Subcutaneous abdominal adipose tissue (tissue), 5 donors: ENCODE data around the gene C2orf72.
"Not testable (repeated sequence)": the region's sequence is repeated elsewhere in the genome, so short reads cannot be mapped to it uniquely, and the experiment has no call there.

Experiments
- H3K27ac ChIP-seq: one replicate; pipeline ENCODE4 v1.7.0; 2013; ENCODE audit warnings: low read depth, mild to moderate bottlenecking, inconsistent platforms, low read length, moderate library complexity
- H3K27me3 ChIP-seq, 5 donors: one replicate each; pipeline ENCODE4 v1.7.0; 2013; ENCODE audit warnings: low read length in 5 of 5, inconsistent platforms in 1 of 5; ENCODE audit not compliant: control insufficient read depth in 5 of 5, insufficient read depth in 4 of 5
- H3K36me3 ChIP-seq, 5 donors: one replicate each; pipeline ENCODE4 v1.7.0; 2013; ENCODE audit warnings: low read length in 5 of 5; ENCODE audit not compliant: control insufficient read depth in 5 of 5, insufficient read depth in 5 of 5
- H3K4me1 ChIP-seq, 5 donors: one replicate each; pipeline ENCODE4 v1.7.0; 2013; ENCODE audit warnings: low read length in 5 of 5, mild to moderate bottlenecking in 3 of 5, moderate library complexity in 1 of 5; ENCODE audit not compliant: control insufficient read depth in 5 of 5, insufficient read depth in 5 of 5
- H3K4me3 ChIP-seq, 5 donors: one replicate each; pipeline ENCODE4 v1.7.0; 2013; ENCODE audit warnings: low read length in 5 of 5, low read depth in 1 of 5
- H3K9ac ChIP-seq, 5 donors: one replicate each; pipeline ENCODE4 v1.7.0; 2013; ENCODE audit warnings: low read length in 5 of 5, mild to moderate bottlenecking in 4 of 5, moderate library complexity in 3 of 5
- H3K9me3 ChIP-seq, 5 donors: one replicate each; pipeline ENCODE4 v1.7.0; 2013; ENCODE audit warnings: low read length in 5 of 5; ENCODE audit not compliant: control insufficient read depth in 5 of 5
- donor health status: healthy.
- donor health status: healthy.
- donor health status: healthy.
- donor health status: healthy.
- donor health status: healthy.

Gene C2orf72

DNA sequence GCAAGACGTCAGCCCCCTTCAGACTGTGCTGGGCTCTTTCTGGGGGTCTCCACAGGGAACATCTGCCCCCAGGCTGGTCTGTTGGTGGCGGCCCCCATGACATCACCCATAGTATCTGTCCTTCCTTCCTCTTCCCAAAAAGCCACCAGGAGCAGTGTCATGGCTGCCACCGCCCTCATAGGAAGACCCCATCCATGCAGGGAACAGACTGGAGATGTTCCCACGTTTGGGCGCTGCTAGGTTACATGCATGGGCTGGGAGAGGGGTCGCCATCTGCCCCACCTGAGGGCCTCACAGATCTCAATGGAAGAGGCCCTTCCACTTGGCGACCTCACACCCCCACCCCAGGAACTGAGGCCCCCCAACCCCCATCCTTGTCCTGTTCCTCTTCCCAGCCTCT is 36.3 kb upstream of the C2orf72 start:
- peaks cover 0 to 4% (median 2%) of the 10 kb centered on the region in 5 donors for H3K9me3 ChIP-seq
- peaks cover 9 to 20% (median 15%) of the 10 kb centered on the region in 5 donors for H3K27me3 ChIP-seq
- no peaks in the 10 kb centered on the region for H3K36me3 ChIP-seq
- H3K9ac ChIP-seq: no peak overlapping the region
- H3K27ac ChIP-seq: no peak overlapping the region
- peaks cover 0 to 4% (median 0%) of the 10 kb centered on the region in 5 donors for H3K4me1 ChIP-seq
- no peak overlapping the region for H3K4me3 ChIP-seq

DNA sequence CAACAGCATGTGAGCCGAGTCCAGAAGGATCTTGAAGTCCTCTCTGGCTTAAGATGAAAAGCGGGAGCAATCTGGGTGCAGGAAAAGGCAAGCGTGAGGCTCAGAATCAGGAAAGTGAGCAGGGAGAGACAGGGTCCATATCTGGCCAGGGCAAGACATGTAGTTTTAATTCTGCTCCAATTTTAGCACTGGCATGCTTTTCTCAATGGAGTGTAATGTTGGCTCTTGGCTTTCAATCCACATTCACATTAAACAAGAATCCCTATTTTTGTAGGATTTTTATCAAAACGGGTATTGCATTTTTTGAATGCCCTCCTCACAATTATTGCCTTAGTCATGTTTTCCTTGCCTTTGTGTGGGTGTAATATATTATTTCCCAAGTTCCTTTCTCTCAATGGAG is 35.4 kb upstream of the C2orf72 start:
- Histone ChIP-seq H3K36me3 (no peaks in the 10 kb centered on the region), H3K4me1 (peaks cover 0 to 4% (median 0%) of the 10 kb centered on the region in 5 donors), H3K4me3 (no peak overlapping the region), H3K27me3 (peaks cover 9 to 19% (median 15%) of the 10 kb centered on the region in 5 donors), H3K9ac (no peak overlapping the region), H3K27ac (no peak overlapping the region), H3K9me3 (peaks cover 0 to 4% (median 2%) of the 10 kb centered on the region in 5 donors)

DNA sequence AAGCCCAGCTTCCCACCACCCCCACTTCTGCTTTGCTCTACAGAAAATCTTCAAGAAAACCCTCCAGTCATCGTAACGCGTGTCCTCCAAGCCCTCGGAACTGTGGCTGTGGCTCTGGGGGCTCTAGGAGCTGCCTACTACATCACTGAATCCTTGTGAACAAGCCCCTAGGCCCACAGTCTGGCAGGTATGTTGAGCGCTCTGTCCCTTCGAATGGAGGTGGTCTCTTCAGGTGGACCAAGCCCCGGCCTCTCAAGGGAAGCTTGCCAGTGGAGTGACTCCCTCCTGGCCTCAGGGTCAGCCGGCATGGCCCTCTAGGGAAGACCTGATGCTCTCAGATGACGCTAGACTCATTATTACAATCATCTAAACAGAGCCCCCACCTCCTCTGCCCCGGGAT is 34.7 kb upstream of the C2orf72 start:
- Histone ChIP-seq H3K9ac (no peak overlapping the region), H3K27ac (no peak overlapping the region), H3K36me3 (no peaks in the 10 kb centered on the region), H3K27me3 (peaks cover 9 to 19% (median 18%) of the 10 kb centered on the region in 5 donors), H3K4me1 (peaks cover 0 to 4% (median 0%) of the 10 kb centered on the region in 5 donors), H3K9me3 (peaks cover 0 to 4% (median 2%) of the 10 kb centered on the region in 5 donors), H3K4me3 (no peak overlapping the region)

DNA sequence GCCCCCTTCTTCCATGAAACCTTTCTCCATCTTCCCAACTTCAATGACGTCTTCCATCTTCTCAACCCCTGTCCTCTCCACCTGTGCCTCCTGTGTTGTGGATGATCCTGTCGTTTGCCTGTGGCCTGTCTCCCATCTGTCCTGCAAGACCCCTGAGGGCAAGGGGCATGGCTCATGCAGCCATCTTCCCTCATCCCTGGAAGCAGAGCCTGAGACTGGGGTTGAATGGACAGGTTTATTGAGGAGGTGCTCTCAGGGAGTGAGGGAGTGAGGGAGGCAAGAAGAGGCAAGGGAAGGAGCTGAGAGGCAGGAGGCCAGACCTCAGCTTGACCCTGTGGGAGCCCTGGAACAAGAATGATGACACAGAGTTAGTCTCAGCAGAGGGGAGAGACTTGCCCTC is 34.1 kb upstream of the C2orf72 start:
- H3K27me3 ChIP-seq: peaks cover 9 to 22% (median 21%) of the 10 kb centered on the region in 5 donors

DNA sequence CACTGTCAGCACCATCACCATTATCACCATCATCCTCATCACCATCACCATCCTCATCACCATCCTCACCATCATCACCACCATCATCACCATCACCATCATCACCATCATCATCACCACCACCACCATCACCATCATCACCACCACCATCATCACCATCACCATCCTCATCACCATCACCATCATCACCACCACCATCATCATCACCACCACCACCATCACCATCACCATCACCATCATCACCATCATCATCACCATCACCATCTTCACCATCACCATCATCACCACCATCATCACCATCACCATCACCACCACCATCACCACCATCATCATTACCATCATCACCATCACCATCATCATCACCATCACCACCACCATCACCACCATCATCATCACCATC is 32.4 kb upstream of the C2orf72 start:
- not testable (repeated sequence) for H3K9ac ChIP-seq, H3K4me1 ChIP-seq, H3K9me3 ChIP-seq

More for the DNA sequence above, 34.1 kb upstream of the C2orf72 start:
- H3K4me3 ChIP-seq: no peak overlapping the region
- H3K4me1 ChIP-seq: peaks cover 0 to 4% (median 0%) of the 10 kb centered on the region in 5 donors
- no peaks in the 10 kb centered on the region for H3K36me3 ChIP-seq
- peaks cover 0 to 4% (median 2%) of the 10 kb centered on the region in 5 donors for H3K9me3 ChIP-seq
- H3K27ac ChIP-seq: no peak overlapping the region
- no peak overlapping the region for H3K9ac ChIP-seq

DNA sequence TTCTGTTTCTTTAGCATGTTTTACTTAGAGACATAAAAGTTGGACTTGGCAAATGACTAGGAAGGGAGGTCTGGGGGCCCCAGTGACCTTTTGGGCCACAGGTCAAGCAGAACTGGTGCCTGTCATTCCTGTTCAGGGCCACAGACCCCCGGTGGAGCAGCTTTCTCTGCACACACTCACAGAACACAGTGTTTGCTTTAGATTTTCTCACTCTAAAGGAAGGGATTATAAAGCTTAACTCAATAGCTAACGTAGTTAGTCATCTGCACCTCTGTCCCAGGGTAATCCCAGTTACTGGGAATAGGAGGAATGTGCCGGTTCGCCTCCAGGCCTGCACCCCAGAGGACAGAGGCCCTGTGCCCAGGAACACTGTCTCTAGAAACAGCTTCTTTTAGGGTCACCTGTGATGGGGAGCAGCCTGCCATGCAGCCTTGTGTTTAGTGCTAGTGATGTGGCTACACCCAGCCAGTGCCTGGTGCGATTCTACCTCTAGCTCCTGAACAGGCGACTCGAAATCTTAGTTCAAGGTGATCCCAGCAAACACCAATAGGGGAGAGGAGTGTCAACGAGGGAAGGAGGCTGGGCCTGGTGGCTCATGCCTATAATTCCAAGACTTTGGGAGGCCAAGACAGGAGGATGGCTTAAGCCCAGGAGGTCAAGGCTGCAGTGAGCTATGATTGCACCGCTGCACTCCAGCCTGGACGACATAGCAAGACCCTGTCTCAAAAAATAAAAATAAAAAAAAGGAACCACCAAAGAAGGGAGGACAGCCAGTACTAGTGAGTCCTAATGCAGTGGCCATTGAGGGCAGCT is 29.8 kb upstream of the C2orf72 start:
- Histone ChIP-seq H3K27ac (no peak overlapping the region), H3K9me3 (peaks cover 0 to 2% (median 0%) of the 10 kb centered on the region in 5 donors), H3K4me1 (no peaks in the 10 kb centered on the region), H3K9ac (no peak overlapping the region), H3K4me3 (no peak overlapping the region), H3K27me3 (peaks cover 5 to 24% (median 15%) of the 10 kb centered on the region in 5 donors), H3K36me3 (no peaks in the 10 kb centered on the region)

More for the DNA sequence above, 32.4 kb upstream of the C2orf72 start:
- peaks cover 9 to 28% (median 23%) of the 10 kb centered on the region in 5 donors for H3K27me3 ChIP-seq
- H3K4me3 ChIP-seq, H3K27ac ChIP-seq, H3K36me3 ChIP-seq: not testable (repeated sequence)

DNA sequence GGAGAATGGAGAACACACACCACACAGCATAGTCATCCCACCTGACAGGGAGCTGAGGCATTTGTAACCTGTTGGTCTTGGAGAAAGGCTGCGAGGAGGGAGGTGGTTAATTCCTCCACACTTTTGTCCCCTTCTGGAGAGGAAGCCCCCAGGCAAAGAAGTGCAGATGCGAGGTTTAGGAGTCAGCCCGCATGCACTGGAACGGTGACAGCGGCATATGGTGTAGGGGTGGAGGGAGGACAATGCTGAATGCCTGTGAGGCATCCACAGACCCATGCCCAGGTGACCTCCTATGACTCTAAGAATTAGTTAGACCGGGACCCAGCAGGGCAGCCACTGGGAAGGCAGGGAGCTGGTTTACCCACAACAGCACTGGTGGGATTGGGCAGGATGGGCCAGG is 29.2 kb upstream of the C2orf72 start:
- Histone ChIP-seq H3K9me3 (peaks cover 0 to 2% (median 0%) of the 10 kb centered on the region in 5 donors), H3K4me3 (no peak overlapping the region), H3K27ac (no peak overlapping the region), H3K4me1 (no peaks in the 10 kb centered on the region), H3K36me3 (no peaks in the 10 kb centered on the region), H3K27me3 (peaks cover 0 to 24% (median 10%) of the 10 kb centered on the region in 5 donors), H3K9ac (no peak overlapping the region)

DNA sequence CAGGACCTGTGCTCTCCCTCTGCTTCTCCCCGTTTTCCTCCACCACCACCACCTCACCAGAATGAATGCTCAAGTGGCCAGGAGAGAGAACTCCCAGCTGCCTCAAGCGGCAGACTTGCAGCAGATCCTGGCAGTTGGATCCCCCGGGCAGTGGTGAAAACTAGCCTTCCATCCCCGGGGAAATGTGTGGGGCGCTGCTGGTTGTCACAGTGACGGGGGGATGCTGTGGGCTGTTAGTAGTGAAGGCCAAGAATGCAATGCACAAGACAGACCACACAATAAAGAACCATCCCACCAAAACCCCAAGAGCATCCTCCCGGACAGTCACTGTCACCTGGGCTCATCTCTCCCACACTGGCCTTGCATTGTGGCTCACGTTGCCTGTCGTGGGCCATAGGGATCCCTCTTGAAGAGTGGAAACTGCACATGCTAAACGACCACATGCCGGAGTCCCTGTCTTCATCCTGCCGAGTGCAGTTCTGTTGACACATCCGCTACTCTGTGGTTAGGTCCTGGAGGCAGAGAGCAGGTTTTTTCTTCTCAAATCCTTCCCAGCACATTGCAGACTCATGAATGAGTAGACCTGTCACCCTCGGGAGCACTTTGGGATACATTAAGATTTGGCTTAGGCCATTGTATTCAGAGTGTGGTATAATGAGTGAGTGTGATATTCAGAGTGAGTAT is 27.9 kb upstream of the C2orf72 start:
- Histone ChIP-seq H3K27me3 (peaks cover 0 to 21% (median 12%) of the 10 kb centered on the region in 5 donors), H3K9ac (no peak overlapping the region)

DNA sequence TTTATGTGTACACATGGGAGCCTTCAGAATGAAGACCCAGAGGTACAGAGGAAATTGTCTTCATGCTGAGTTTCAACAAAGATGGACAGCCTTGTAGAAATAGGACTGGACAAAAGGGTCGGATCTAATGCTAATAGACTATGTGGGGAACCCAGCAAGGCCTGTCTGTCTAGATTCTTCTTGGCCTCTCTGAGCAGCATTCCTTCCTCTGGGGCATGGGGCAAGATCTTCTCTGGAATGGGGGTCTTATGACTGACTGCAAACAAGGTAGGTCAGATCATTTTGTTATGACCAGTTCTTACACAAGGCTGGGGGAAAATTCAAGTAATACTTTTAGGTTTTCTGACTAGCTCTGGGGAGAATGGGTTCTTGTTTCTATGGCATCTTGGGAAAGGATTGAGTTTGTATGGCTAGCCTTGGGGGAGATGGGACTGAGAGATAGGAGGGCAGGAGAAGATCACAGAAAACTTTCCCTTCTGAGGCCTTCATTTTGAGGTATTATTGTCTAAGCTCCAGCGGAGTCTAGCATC is 27.1 kb upstream of the C2orf72 start:
- H3K27ac ChIP-seq: no peak overlapping the region
- peaks cover 0 to 23% (median 12%) of the 10 kb centered on the region in 5 donors for H3K27me3 ChIP-seq
- no peak overlapping the region for H3K4me3 ChIP-seq
- no peak overlapping the region for H3K9ac ChIP-seq
- peaks cover 0 to 2% (median 0%) of the 10 kb centered on the region in 5 donors for H3K9me3 ChIP-seq
- H3K36me3 ChIP-seq: no peaks in the 10 kb centered on the region
- no peaks in the 10 kb centered on the region for H3K4me1 ChIP-seq

More for the DNA sequence above, 27.9 kb upstream of the C2orf72 start:
- Histone ChIP-seq H3K4me3 (no peak overlapping the region), H3K9me3 (peaks cover 0 to 2% (median 0%) of the 10 kb centered on the region in 5 donors), H3K36me3 (no peaks in the 10 kb centered on the region), H3K27ac (no peak overlapping the region), H3K4me1 (no peaks in the 10 kb centered on the region)

DNA sequence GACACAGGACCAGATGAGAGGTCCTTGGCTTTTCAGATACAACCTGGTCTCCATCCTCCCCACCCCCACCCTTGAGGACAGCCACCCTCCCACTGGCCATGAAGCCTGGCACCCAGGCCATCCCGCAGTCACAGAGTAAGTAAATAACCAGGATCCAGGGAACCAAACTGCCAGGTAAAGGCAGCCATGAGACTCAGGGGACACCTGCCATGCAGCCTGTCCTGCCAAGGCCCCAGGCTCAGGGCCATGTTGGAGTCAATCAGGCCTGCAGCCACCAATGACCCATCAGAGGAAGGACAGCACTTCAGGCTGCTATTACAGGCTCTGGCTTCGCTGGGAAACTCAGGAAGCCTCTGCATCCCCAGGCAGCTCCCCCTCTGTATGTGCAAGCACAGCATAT is 25.8 kb upstream of the C2orf72 start:
- no peaks in the 10 kb centered on the region for H3K4me1 ChIP-seq
- H3K9ac ChIP-seq: no peak overlapping the region
- H3K27me3 ChIP-seq: peaks cover 0 to 25% (median 12%) of the 10 kb centered on the region in 5 donors
- no peaks in the 10 kb centered on the region for H3K36me3 ChIP-seq
- no peaks in the 10 kb centered on the region for H3K9me3 ChIP-seq
- no peak overlapping the region for H3K4me3 ChIP-seq
- H3K27ac ChIP-seq: no peak overlapping the region
